HG02943 (cell line): ENCODE results near the gene MYL5.
"Not testable (repeated sequence)": the region's sequence is repeated elsewhere in the genome, so short reads cannot be mapped to it uniquely, and the experiment has no call there.

Experiments
- ATAC-seq: cut with Tn5 transposase; IDR thresholded peaks from one replicate; pipeline ENCODE4 v1.9.1; 2021; ENCODE audit warnings: mild to moderate bottlenecking, low read depth, moderate library complexity; ENCODE audit not compliant: unreplicated experiment

Gene MYL5

DNA sequence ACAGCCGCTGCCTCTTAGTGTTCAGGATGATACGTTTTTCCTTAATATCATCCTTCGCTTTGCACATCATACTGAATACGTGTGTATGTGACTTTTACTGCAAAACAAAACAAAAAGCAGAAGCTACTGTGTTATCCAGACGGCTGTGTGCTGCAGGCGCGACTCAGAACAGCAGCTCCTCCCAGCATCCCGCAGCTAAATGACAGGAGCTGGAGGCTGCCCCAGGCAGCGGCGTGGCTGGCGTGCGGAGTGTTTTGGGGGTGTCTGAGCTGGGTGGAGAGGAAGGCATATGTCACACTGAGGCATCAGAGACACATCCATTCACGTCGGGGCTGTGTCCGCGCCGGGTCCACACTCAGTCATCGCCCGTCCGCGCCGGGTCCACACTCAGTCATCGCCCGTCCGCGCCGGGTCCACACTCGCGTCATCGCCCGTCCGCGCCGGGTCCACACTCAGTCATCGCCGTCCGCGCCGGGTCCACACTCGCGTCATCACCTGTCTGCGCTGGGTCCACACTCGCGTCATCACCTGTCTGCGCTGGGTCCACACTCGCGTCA is 47.9 kb downstream of the MYL5 start:
- ATAC-seq = no peak

GRCh38 chr4:722851-723360 is 48.6 kb downstream of the MYL5 start:
- ATAC-seq = no peak

DNA sequence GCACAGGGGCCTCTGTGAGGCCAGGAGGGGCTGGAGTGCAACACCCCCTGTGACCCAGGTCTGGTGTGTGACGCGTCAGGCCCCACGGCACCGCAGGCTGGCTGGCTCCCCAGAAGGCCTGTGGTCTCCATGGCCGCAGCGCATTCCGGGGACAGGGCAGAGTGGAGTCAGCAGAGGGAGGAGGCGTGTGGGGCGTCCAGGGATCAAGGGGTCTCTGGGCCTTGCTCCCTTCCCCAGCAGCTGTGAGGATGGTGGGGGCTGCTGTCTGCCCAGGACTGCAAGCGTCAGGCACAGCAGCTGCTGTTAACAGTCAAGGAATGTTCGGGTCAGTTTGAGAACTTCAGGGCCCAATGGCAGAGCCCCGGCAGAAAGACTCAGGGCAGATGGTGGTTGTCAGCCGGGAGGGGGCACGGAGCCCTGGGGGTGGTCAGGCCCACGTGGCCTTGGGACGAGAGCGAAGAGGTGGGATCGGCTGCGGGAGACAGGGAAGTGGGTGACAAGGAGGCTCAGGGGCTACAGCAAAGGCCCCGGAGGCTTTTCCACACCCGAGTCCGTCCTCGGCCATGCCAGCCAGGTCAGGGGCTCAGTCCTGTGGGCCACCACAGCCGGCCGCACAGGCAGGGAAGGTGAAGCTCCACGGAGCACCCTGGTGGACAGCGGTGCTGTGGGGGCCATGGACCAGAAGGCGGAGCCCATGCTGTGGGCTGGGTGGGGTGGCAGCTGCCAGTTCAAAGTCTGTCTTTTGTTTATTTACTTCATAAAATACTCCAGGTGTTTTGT is 49.6 kb downstream of the MYL5 start:
- no peak for ATAC-seq

DNA sequence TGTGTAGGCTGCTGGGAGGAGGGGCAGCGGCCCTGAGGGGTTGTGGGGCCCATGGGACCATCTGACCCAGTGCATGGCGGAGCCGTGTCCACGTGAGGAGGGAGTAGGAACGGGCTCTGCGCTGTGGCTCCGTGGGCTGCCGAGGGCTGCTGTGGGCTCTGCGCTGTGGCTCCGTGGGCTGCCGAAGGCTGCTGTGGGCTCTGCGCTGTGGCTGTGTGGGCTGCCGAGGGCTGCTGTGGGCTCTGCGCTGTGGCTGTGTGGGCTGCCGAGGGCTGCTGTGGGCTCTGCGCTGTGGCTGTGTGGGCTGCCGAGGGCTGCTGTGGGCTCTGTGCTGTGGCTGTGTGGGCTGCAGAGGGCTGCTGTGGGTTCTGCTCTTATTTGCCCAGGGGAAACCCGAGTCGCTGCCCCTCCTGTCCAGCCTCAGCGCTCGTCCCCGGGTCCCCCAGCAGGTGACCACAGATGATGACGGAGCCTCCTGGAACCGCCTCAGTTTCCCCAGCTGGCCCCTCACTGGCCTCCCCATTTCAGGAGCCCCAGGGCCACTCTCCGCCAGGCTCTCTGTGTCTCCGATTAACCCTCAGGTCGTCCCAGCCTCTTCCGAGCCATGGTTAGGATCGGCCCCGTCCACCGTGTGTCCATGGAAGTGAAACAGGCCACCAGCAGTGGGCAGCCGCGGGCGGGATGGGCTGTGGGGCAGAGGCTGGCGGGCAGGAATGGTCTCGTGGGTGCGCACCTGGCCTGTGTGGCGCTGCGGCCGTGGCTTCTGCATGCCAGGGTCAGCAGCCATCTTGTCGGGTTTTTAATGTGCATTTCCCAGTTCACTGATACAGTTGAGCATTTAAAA is 51.3 kb downstream of the MYL5 start:
- ATAC-seq = no peak

DNA sequence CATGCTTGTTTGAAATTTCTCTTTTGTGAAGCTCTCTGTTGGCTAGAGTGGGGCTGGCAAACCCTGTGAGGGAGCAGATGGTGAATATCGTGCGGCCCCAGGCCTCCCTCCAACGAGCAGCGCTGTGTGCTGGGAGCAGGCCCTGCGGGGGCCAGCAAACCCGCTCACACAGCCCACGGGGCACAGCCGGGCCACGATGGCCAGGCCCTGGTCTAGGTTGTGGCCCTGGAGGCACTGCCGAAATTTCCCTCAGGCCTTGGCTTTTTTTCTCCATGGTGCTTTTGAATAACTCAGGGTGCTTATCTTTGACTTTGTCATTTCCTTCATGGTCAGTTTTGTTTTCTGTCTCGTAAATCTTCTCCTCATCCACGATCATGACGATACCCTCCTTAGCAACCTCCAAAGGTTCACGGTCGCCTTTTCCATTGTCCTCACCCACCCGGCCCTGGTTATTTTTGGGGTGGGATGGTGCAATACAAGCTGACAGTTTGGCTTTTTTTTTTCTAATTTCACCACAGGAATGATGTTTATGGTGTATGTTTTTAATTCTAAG is 52.0 kb downstream of the MYL5 start:
- ATAC-seq = no peak

- no peak for ATAC-seq
These were observed 52.5 kb downstream of the MYL5 start for GRCh38 chr4:726838-727237.

GRCh38 chr4:727576-727975 is 53.2 kb downstream of the MYL5 start:
- no peak for ATAC-seq

DNA sequence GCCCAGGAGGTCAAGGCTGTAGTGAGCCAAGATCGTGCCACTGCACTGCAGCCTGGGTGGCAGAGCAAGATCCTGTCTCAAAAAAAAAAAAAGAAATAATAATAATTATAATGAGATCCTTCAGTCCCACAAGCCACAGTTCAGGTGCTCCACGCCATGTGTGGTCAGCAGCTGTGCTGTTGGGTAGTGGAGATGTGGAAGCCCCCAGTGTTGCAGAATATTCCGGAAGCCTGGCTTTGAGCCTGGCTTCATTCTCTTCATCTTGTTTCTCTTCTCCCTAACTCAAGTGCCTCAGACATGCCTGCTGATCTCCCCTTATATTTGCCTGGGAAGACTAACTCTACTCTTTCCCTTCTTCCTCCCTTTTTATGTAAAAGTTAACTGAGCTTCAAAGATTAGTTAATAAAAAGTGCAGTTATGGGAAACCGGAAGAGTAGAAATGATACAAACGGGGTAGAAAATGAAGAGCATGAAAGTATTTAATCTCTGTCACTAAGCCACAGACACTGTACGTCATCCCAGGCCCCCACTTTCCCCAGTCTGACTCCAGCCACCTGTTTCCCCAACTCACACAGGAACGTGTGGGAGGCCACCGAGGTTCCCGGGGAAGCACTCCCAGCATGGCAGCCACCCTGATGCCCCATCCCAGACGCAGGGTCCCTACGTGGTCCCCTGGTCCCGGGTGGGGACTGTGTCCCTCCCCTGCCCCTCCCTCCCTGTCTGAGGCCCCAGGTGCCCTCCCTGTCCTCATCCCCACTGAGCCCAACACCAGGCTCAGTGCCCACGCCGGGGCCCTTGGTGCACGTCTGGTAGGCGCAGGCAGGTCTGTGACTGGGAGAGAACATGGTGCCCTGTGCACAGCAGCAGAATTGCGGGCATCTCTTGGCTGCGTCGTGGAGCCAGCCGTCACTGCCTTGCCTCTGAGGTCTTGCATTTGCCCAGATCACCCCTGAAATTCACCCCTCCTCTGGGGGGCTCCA is 55.3 kb downstream of the MYL5 start:
- ATAC-seq = no peak

GRCh38 chr4:730511-730910 is 56.2 kb downstream of the MYL5 start:
- no peak for ATAC-seq

GRCh38 chr4:730946-731904 is 56.9 kb downstream of the MYL5 start:
- ATAC-seq = not testable (repeated sequence)
